Endothelial cell of umbilical vein (primary cell): ENCODE measurements around the gene ITPR2. TPM values are rescaled to one million over a fixed set of nuclear protein-coding genes. Genes with fewer than 3 reads are reported as not detected.

ENCODE experiments used
- BruUV-seq: library from RNA; stranded (reverse); fragments of 400-500 nt; replicated peaks from 2 replicates; lab custom pipeline; 2021; lab: Mats Ljungman, UMichigan
- CTCF ChIA-PET: fragments of 300-600, 350-600 bp; sonication (Branson Sonifier 250); formaldehyde crosslinking; loops from one replicate; lab custom pipeline; 2021; ENCODE audit warnings: antibody characterized with exemption, inconsistent platforms; lab: Charles Lee
- POLR2A ChIA-PET: fragments of 300-600, 350-600 bp; sonication (Branson Sonifier 250); formaldehyde crosslinking; loops from one replicate; lab custom pipeline; 2021; ENCODE audit warnings: antibody characterized with exemption, inconsistent platforms; lab: Charles Lee
- DNase-seq: peaks from one replicate; pipeline ENCODE4 v3.0.0-alpha.2; 2011; ENCODE audit warnings: low read depth, low spot score
- FAIRE-seq: peaks from 2 replicates; lab custom pipeline; 2011; peaks lifted over from hg19 to GRCh38; lab: Jason Lieb, UNC
- H2AFZ ChIP-seq: 2 replicates; pipeline ENCODE4 v1.6.0; 2012; ENCODE audit warnings: low read depth, low read length, control low read depth, inconsistent platforms
- H3K27ac ChIP-seq: 2 replicates; pipeline ENCODE4 v1.5.1; 2011; ENCODE audit warnings: low read depth, mild to moderate bottlenecking, control low read depth, low read length, moderate library complexity; ENCODE audit not compliant: insufficient read depth
- H3K27me3 ChIP-seq, 2 experiments: 2 replicates each; pipeline versions ENCODE4 v1.6.0 to v1.6.1; 2011; ENCODE audit warnings: low read length in 2 of 2, mixed read lengths in 1 of 2; ENCODE audit not compliant: control insufficient read depth in 2 of 2, insufficient read depth in 2 of 2
- H3K36me3 ChIP-seq, 2 experiments: 2 replicates in 1 of 2; 3 replicates in 1 of 2; pipeline ENCODE4 v1.5.1; 2011; ENCODE audit warnings: low read length in 2 of 2, mild to moderate bottlenecking in 1 of 2, moderate library complexity in 1 of 2; ENCODE audit not compliant: control insufficient read depth in 2 of 2, insufficient read depth in 2 of 2; ENCODE audit errors: extremely low read depth in 1 of 2
- H3K4me1 ChIP-seq: 3 replicates; pipeline ENCODE4 v1.5.1; 2011; ENCODE audit warnings: mild to moderate bottlenecking, low read length; ENCODE audit not compliant: control insufficient read depth, insufficient read depth; ENCODE audit errors: extremely low read depth
- H3K4me2 ChIP-seq: 2 replicates; pipeline ENCODE4 v1.6.1; 2011; ENCODE audit warnings: low read length, control low read depth, mixed read lengths; ENCODE audit not compliant: insufficient read depth
- H3K4me3 ChIP-seq, 3 experiments: fragments of 200-600 bp in 1 of 3; sonication (generic), shearing (Covaris generic) in 1 of 3; replicated peaks in 1 of 3; 2 replicates each; pipeline ENCODE4 v1.5.1; 2011 to 2016; ENCODE audit warnings: control low read depth in 3 of 3, low read length in 3 of 3, mild to moderate bottlenecking in 2 of 3, inconsistent platforms in 1 of 3, low read depth in 1 of 3, moderate library complexity in 1 of 3; ENCODE audit not compliant: insufficient read depth in 1 of 3
- H3K79me2 ChIP-seq: 2 replicates; pipeline ENCODE4 v1.6.0; 2012; ENCODE audit warnings: low read length, inconsistent platforms; ENCODE audit not compliant: control insufficient read depth, insufficient read depth
- H3K9ac ChIP-seq: replicated peaks from 2 replicates; pipeline ENCODE3; 2011; ENCODE audit warnings: low read length, control low read depth; ENCODE audit not compliant: insufficient read depth; ENCODE audit errors: extremely low read depth
- H3K9me1 ChIP-seq: replicated peaks from 3 replicates; pipeline ENCODE4 v1.6.0; 2011; ENCODE audit warnings: mild to moderate bottlenecking, low read length; ENCODE audit not compliant: control insufficient read depth, insufficient read depth; ENCODE audit errors: extremely low read depth
- H3K9me3 ChIP-seq: replicated peaks from 2 replicates; pipeline ENCODE4 v1.5.1; 2012; ENCODE audit warnings: low read length, inconsistent platforms; ENCODE audit not compliant: control insufficient read depth, insufficient read depth
- H4K20me1 ChIP-seq: replicated peaks from 2 replicates; pipeline ENCODE3; 2011; ENCODE audit warnings: mild to moderate bottlenecking, low read length; ENCODE audit not compliant: control insufficient read depth, insufficient read depth; ENCODE audit errors: extremely low read depth
- EZH2 ChIP-seq: IDR thresholded peaks from 2 replicates; pipeline ENCODE4 v1.6.1; 2012; ENCODE audit warnings: borderline replicate concordance, low read depth, mild to moderate bottlenecking, moderate library complexity, low read length, inconsistent platforms; ENCODE audit not compliant: severe bottlenecking
- FOS ChIP-seq: IDR thresholded peaks from 2 replicates; pipeline ENCODE4 v1.6.1; 2011; ENCODE audit warnings: mild to moderate bottlenecking, low read length, moderate library complexity, borderline replicate concordance; ENCODE audit not compliant: insufficient read depth
- GATA2 ChIP-seq: IDR thresholded peaks from 2 replicates; pipeline ENCODE4 v1.7.0; 2011; ENCODE audit warnings: low read depth, mild to moderate bottlenecking, moderate library complexity, mixed read lengths, low read length; ENCODE audit not compliant: insufficient read length, insufficient read depth
- JUN ChIP-seq: IDR thresholded peaks from 2 replicates; pipeline ENCODE4 v1.6.1; 2011; ENCODE audit warnings: borderline replicate concordance, low read depth; ENCODE audit not compliant: insufficient read length, insufficient read depth
- MYC ChIP-seq: IDR thresholded peaks from one replicate; pipeline ENCODE4 v1.6.1; 2011; ENCODE audit warnings: mild to moderate bottlenecking, low read depth, low read length
- POLR2A ChIP-seq: IDR thresholded peaks from 2 replicates; pipeline ENCODE4 v1.6.1; 2012; ENCODE audit warnings: low read depth, mild to moderate bottlenecking, control low read depth, low read length
- POLR2AphosphoS5 ChIP-seq: IDR thresholded peaks from 2 replicates; pipeline ENCODE4 v1.6.1; 2012; ENCODE audit warnings: low read depth, mild to moderate bottlenecking, control low read depth, low read length, moderate library complexity; ENCODE audit not compliant: insufficient read depth
- dilution Hi-C: fragments of 300-500 bp; cut with MboI; formaldehyde crosslinking; loops from one replicate; pipeline ENCODE4 v1.15.0; 2019; ENCODE audit warnings: low sequenced_read_pairs; ENCODE audit not compliant: extremely low pct_ligation_motif_present
- intact Hi-C: fragments of 100-400 bp; cut with micrococcal nuclease; formaldehyde crosslinking; loops from one replicate; pipeline ENCODE4 v1.10.0; 2022
- polyA plus RNA-seq, 4 experiments: library from polyadenylated mRNA; depleted of rRNA in 3 of 4; stranded (reverse) in 3 of 4; unstranded in 1 of 4; fragments of >200 nt; gene quantifications; 2 replicates each; pipeline versions ENCODE4 v1.2.1 to v1.2.3, GENCODE V29; 2011 to 2012; ENCODE audit warnings: missing spikeins in 1 of 4
- total RNA-seq: library from RNA; stranded (reverse); gene quantifications from 2 replicates; pipeline ENCODE4 v1.2.3, GENCODE V29; 2021
- TF ChIP-seq, protein P1 (sequence below), 2 donors: IDR thresholded peaks; 1 replicate in 1 of 2; 2 replicates in 1 of 2; pipeline ENCODE4 v1.5.1; 2011; ENCODE audit warnings: low read length in 2 of 2, mild to moderate bottlenecking in 2 of 2, moderate library complexity in 2 of 2, control low read depth in 1 of 2, inconsistent platforms in 1 of 2, low read depth in 1 of 2; ENCODE audit not compliant: insufficient read depth in 1 of 2; ENCODE audit errors: extremely low read depth in 1 of 2
- TF ChIP-seq, protein P2 (sequence below): IDR thresholded peaks from 2 replicates; pipeline ENCODE4 v1.6.1; 2011; ENCODE audit not compliant: insufficient read depth, insufficient read length

The ITPR2 gene
- total and polyA plus RNA-seq, 2 donors (not counting 3 experiments of a cell fraction or from before 2014, with no cell fraction given): 16.2 to 86.8 TPM

DNA sequence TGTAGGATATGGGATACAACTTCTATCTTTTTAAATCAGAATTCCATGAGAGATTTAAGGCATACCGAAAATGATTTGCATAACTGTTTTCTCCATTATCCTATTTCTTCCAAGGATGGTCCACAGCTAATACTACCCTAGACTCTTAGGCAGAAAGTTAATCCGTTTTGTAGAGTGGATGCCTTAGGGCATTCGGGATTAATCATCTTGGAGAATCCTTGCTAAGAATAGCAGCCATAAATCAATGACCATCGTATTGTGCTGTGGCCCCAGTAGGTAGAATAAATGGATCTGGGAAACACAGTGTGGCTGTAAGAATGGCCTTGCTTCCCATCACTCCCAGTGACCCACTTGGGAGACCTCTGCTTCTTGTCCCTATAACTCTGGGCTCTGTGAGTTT lies 538.0 kb downstream of the ITPR2 start:
- CTCF ChIA-PET: no interaction called here
- DNase-seq: no peak
- POLR2A ChIA-PET: no interaction called here

More for the DNA sequence above, 538.0 kb downstream of the ITPR2 start:
- no peaks in the 10 kb centered on the region for H3K9me3 ChIP-seq
- peaks cover 0 to 2% of the 10 kb centered on the region in 2 experiments for H3K27me3 ChIP-seq
- peaks cover 7% of the 10 kb centered on the region for H3K4me1 ChIP-seq
- intact Hi-C loops (loop anchor here (5.0 kb wide), 1 partner anchor 173 kb away; no protein-coding TSS in a partner anchor), dilution Hi-C loops (no loop called here)
- no peak overlapping the region for H3K4me2 ChIP-seq
- H3K4me3 ChIP-seq: no peak overlapping the region
- FAIRE-seq: no peak
- H3K9ac ChIP-seq: no peak overlapping the region
- TF ChIP-seq MYC (no peak), POLR2A (no peak), POLR2AphosphoS5 (no peak), EZH2 (no peak), JUN (no peak), GATA2 (no peak), FOS (no peak)
- TF ChIP-seq, protein P1, sequence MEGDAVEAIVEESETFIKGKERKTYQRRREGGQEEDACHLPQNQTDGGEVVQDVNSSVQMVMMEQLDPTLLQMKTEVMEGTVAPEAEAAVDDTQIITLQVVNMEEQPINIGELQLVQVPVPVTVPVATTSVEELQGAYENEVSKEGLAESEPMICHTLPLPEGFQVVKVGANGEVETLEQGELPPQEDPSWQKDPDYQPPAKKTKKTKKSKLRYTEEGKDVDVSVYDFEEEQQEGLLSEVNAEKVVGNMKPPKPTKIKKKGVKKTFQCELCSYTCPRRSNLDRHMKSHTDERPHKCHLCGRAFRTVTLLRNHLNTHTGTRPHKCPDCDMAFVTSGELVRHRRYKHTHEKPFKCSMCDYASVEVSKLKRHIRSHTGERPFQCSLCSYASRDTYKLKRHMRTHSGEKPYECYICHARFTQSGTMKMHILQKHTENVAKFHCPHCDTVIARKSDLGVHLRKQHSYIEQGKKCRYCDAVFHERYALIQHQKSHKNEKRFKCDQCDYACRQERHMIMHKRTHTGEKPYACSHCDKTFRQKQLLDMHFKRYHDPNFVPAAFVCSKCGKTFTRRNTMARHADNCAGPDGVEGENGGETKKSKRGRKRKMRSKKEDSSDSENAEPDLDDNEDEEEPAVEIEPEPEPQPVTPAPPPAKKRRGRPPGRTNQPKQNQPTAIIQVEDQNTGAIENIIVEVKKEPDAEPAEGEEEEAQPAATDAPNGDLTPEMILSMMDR (IDR thresholded peaks at IDR 0.05; ENCODE audit: extremely low read depth in 1 of 2, insufficient read depth in 1 of 2, low read depth in 1 of 2, low read length in 2 of 2): no peak
- TF ChIP-seq, protein P2, sequence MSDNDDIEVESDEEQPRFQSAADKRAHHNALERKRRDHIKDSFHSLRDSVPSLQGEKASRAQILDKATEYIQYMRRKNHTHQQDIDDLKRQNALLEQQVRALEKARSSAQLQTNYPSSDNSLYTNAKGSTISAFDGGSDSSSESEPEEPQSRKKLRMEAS: no peak
- no TSS peak for BruUV-seq
- no peak overlapping the region for H2AFZ ChIP-seq
- no peak overlapping the region for H3K27ac ChIP-seq
- no peaks in the 10 kb centered on the region for H4K20me1 ChIP-seq
- no peaks in the 10 kb centered on the region for H3K36me3 ChIP-seq
- H3K79me2 ChIP-seq: no peaks in the 10 kb centered on the region
- H3K9me1 ChIP-seq: no peaks in the 10 kb centered on the region
